Fibroblast of lung (primary cell): ENCODE results near the gene CFAP97D2. TPM values are rescaled to one million over a fixed set of nuclear protein-coding genes. Genes with fewer than 3 reads are reported as not detected.

ENCODE experiments used
- DNase-seq, 2 donors: peaks; one replicate each; pipeline versions ENCODE4 v3.0.0 to v3.0.0-alpha.2; 2010; ENCODE audit warnings: low read depth in 2 of 2
- H2AFZ ChIP-seq: 2 replicates; pipeline ENCODE4 v1.5.1; 2012; ENCODE audit warnings: low read length, control low read depth, inconsistent platforms
- H3K27ac ChIP-seq: 2 replicates; pipeline ENCODE4 v1.5.1; 2011; ENCODE audit warnings: low read length, control low read depth; ENCODE audit not compliant: insufficient read depth
- H3K27me3 ChIP-seq: 2 replicates; pipeline ENCODE4 v1.5.1; 2011; ENCODE audit warnings: mild to moderate bottlenecking, low read length; ENCODE audit not compliant: control insufficient read depth, insufficient read depth
- H3K36me3 ChIP-seq: 2 replicates; pipeline ENCODE4 v1.5.1; 2011; ENCODE audit warnings: low read length; ENCODE audit not compliant: control insufficient read depth, insufficient read depth
- H3K4me1 ChIP-seq: 2 replicates; pipeline ENCODE4 v1.5.1; 2011; ENCODE audit warnings: low read length; ENCODE audit not compliant: control insufficient read depth, insufficient read depth; ENCODE audit errors: extremely low read depth
- H3K4me2 ChIP-seq: 2 replicates; pipeline ENCODE4 v1.5.1; 2011; ENCODE audit warnings: low read length, control low read depth; ENCODE audit not compliant: insufficient read depth; ENCODE audit errors: extremely low read depth
- H3K4me3 ChIP-seq, 4 experiments: fragments of 200-600 bp in 1 of 4; sonication (generic) in 1 of 4; replicated peaks in 1 of 4; 2 replicates each; pipeline ENCODE4 v1.5.1; 2011 to 2016; ENCODE audit warnings: low read length in 4 of 4, low read depth in 3 of 4, mild to moderate bottlenecking in 3 of 4, control low read depth in 2 of 4, inconsistent platforms in 1 of 4, mixed read lengths in 1 of 4; ENCODE audit not compliant: insufficient read depth in 1 of 4; ENCODE audit errors: control extremely low read depth in 1 of 4
- H3K79me2 ChIP-seq: 2 replicates; pipeline ENCODE4 v1.5.1; 2012; ENCODE audit warnings: mild to moderate bottlenecking, low read length, inconsistent platforms; ENCODE audit not compliant: control insufficient read depth, insufficient read depth
- H3K9ac ChIP-seq: 2 replicates; pipeline ENCODE4 v1.5.1; 2011; ENCODE audit warnings: mild to moderate bottlenecking, low read length, control low read depth; ENCODE audit not compliant: insufficient read depth
- H3K9me3 ChIP-seq: 2 replicates; pipeline ENCODE4 v1.5.1; 2012; ENCODE audit warnings: low read depth, low read length; ENCODE audit not compliant: control insufficient read depth, insufficient read depth
- H4K20me1 ChIP-seq: 2 replicates; pipeline ENCODE4 v1.5.1; 2011; ENCODE audit warnings: low read length; ENCODE audit not compliant: control insufficient read depth, insufficient read depth; ENCODE audit errors: extremely low read depth
- EZH2 ChIP-seq: IDR thresholded peaks from 2 replicates; pipeline ENCODE4 v1.5.1; 2012; ENCODE audit warnings: low read length, control low read depth, mild to moderate bottlenecking; ENCODE audit errors: missing control alignments
- polyA plus RNA-seq, 2 donors: library from polyadenylated mRNA; depleted of rRNA in 1 of 2; stranded (reverse) in 1 of 2; unstranded in 1 of 2; fragments of >200 nt; gene quantifications; 2 replicates each; pipeline ENCODE4 v1.2.1, GENCODE V29; 2011 to 2012; ENCODE audit warnings: missing spikeins in 1 of 2
- total RNA-seq: library from RNA; depleted of rRNA; stranded (reverse); fragments of >200 nt; gene quantifications from 2 replicates; pipeline ENCODE4 v1.2.1, GENCODE V29; 2014
- TF ChIP-seq, protein P1 (sequence below), 2 donors: IDR thresholded peaks in 1 of 2; conservative IDR thresholded peaks in 1 of 2; 1 replicate in 1 of 2; 2 replicates in 1 of 2; pipeline ENCODE4 v1.5.1; 2011 to 2012; ENCODE audit warnings: low read length in 2 of 2, control low read depth in 1 of 2, inconsistent platforms in 1 of 2, low read depth in 1 of 2, mild to moderate bottlenecking in 1 of 2

The CFAP97D2 gene
- total and polyA plus RNA-seq, 2 donors (not counting 1 experiment from before 2014, with no cell fraction given) = not detected

DNA sequence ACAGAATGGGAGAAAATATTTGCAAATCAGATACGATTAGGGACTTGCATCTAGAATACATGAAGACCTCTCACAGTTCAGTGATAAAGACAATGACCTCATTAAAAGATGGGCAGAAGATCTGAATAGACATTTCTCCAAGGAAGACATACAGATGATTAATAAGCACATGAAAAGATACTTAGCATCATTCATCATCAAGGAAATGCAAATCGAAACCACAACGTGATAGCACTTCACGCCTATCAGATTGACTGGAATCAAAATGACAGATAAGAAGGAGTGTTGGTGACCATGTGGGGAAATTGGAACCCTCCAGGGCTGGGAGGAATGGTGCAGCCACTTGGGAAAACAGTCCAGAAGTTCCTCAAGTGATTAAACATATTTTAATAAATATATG is 25.8 kb downstream of the CFAP97D2 start:
- H3K79me2 ChIP-seq = no peaks in the 10 kb centered on the region
- no peak overlapping the region for H3K27ac ChIP-seq
- DNase-seq = no peak
- H3K4me2 ChIP-seq = no peak overlapping the region
- H3K27me3 ChIP-seq = peaks cover 15% of the 10 kb centered on the region
- H3K36me3 ChIP-seq = no peaks in the 10 kb centered on the region
- TF ChIP-seq, protein P1, sequence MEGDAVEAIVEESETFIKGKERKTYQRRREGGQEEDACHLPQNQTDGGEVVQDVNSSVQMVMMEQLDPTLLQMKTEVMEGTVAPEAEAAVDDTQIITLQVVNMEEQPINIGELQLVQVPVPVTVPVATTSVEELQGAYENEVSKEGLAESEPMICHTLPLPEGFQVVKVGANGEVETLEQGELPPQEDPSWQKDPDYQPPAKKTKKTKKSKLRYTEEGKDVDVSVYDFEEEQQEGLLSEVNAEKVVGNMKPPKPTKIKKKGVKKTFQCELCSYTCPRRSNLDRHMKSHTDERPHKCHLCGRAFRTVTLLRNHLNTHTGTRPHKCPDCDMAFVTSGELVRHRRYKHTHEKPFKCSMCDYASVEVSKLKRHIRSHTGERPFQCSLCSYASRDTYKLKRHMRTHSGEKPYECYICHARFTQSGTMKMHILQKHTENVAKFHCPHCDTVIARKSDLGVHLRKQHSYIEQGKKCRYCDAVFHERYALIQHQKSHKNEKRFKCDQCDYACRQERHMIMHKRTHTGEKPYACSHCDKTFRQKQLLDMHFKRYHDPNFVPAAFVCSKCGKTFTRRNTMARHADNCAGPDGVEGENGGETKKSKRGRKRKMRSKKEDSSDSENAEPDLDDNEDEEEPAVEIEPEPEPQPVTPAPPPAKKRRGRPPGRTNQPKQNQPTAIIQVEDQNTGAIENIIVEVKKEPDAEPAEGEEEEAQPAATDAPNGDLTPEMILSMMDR (conservative IDR thresholded peaks at IDR 0.05 in 1 of 2, IDR thresholded peaks at IDR 0.05 in 1 of 2; ENCODE audit: low read depth in 1 of 2, low read length in 2 of 2) = no peak
- TF ChIP-seq EZH2 = no peak
- H3K9ac ChIP-seq = no peak overlapping the region
- no peaks in the 10 kb centered on the region for H3K9me3 ChIP-seq
- H3K4me3 ChIP-seq = no peak overlapping the region
- H4K20me1 ChIP-seq = no peaks in the 10 kb centered on the region
- H3K4me1 ChIP-seq = no peaks in the 10 kb centered on the region
- no peak overlapping the region for H2AFZ ChIP-seq

DNA sequence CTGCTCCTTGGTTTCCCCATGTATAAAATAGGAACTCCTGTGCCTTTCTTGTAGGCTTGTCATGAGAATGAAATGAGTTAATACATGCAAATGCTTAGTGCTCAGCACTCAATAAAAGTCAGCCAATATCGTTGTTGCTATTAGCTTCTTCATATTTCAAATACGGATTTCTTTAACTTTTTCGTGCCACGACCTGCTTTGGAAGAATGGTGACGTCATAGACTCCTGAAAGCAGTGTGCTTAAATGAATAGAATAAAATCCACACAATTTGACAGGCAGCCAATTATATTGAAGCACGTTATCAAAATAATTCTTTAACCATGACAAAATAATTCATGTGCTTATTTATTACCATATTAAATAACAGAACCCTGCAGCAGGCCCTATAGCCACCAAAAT is 29.1 kb downstream of the CFAP97D2 start:
- Histone ChIP-seq H2AFZ (no peak overlapping the region), H3K27ac (no peak overlapping the region), H3K4me3 (no peak overlapping the region), H4K20me1 (no peaks in the 10 kb centered on the region), H3K36me3 (no peaks in the 10 kb centered on the region), H3K9ac (no peak overlapping the region), H3K4me2 (no peak overlapping the region), H3K27me3 (peaks cover 5% of the 10 kb centered on the region), H3K4me1 (peaks cover 6% of the 10 kb centered on the region), H3K79me2 (no peaks in the 10 kb centered on the region), H3K9me3 (no peaks in the 10 kb centered on the region)
- no peak for TF ChIP-seq EZH2
- TF ChIP-seq, protein P1 (conservative IDR thresholded peaks at IDR 0.05 in 1 of 2, IDR thresholded peaks at IDR 0.05 in 1 of 2; ENCODE audit: low read depth in 1 of 2, low read length in 2 of 2) = no peak
- no peak for DNase-seq

DNA sequence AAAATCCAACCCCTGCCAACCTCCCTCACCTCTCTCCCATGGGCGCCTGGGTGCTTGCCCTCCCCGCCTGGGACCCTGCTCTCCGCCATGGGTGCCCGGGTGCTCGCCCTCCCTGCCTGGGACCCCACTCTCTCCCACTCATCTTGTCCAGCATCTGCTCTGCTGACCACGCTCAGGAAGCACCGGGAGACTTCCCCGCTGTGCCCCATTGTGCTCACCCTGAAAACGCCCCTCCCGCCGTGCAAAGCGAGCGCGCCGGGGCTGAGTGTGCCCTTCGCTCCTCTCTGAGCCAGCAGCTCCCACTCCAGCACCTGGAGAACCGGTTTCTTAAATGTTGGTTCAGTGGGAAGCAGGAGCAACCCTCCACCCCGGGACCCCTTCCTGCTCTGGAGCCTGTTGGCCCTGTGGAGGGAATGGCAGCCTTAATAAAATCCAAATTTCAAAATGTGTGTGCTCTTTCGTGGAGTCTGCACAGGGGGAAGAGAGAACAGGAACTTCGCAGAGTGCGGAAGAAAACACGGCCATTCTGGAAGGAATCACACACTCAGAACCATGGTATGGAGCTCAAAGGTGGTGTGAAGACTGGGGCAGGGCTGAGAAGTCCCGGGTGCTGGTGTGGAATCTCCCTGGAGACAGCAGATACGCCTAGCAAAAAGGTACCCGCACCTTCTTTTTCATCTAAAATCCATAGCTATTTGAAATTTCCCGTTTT is 32.5 kb downstream of the CFAP97D2 start:
- Histone ChIP-seq H2AFZ (no peak overlapping the region), H4K20me1 (no peaks in the 10 kb centered on the region), H3K27ac (no peak overlapping the region), H3K27me3 (no peaks in the 10 kb centered on the region), H3K9ac (no peak overlapping the region), H3K4me3 (no peak overlapping the region), H3K9me3 (no peaks in the 10 kb centered on the region), H3K36me3 (no peaks in the 10 kb centered on the region), H3K4me1 (peaks cover 6% of the 10 kb centered on the region), H3K79me2 (no peaks in the 10 kb centered on the region), H3K4me2 (no peak overlapping the region)
- TF ChIP-seq, protein P1 (conservative IDR thresholded peaks at IDR 0.05 in 1 of 2, IDR thresholded peaks at IDR 0.05 in 1 of 2; ENCODE audit: low read depth in 1 of 2, low read length in 2 of 2) = no peak
- no peak for TF ChIP-seq EZH2
- no peak for DNase-seq
